GM19193 (cell line): ENCODE results near the gene BTBD9.

Experiments
- POLR2A ChIP-seq: IDR thresholded peaks from 4 replicates; pipeline ENCODE4 v1.6.1; 2011; ENCODE audit not compliant: insufficient read depth, insufficient read length; ENCODE audit errors: extremely low read depth

The BTBD9 gene

GRCh38 chr6:38348371-38348770 is 291.4 kb downstream of the BTBD9 start:
- TF ChIP-seq POLR2A: no peak

GRCh38 chr6:38346291-38347079 is 293.2 kb downstream of the BTBD9 start:
- no peak for TF ChIP-seq POLR2A

- no peak for TF ChIP-seq POLR2A
These were observed 294.1 kb downstream of the BTBD9 start for GRCh38 chr6:38345586-38345985.

- no peak for TF ChIP-seq POLR2A
These were observed 298.2 kb downstream of the BTBD9 start for GRCh38 chr6:38341496-38341895.

GRCh38 chr6:38339914-38340313 is 299.8 kb downstream of the BTBD9 start:
- TF ChIP-seq POLR2A: no peak

GRCh38 chr6:38337819-38338465 is 301.8 kb downstream of the BTBD9 start:
- TF ChIP-seq POLR2A: no peak

GRCh38 chr6:38336922-38337321 is 302.8 kb downstream of the BTBD9 start:
- TF ChIP-seq POLR2A: no peak

GRCh38 chr6:38326837-38327236 is 312.9 kb downstream of the BTBD9 start:
- no peak for TF ChIP-seq POLR2A

GRCh38 chr6:38323216-38323615 is 316.5 kb downstream of the BTBD9 start:
- no peak for TF ChIP-seq POLR2A

GRCh38 chr6:38322138-38322537 is 317.6 kb downstream of the BTBD9 start:
- TF ChIP-seq POLR2A: no peak

GRCh38 chr6:38320843-38321242 is 318.9 kb downstream of the BTBD9 start:
- no peak for TF ChIP-seq POLR2A

GRCh38 chr6:38320358-38320757 is 319.4 kb downstream of the BTBD9 start:
- no peak for TF ChIP-seq POLR2A

- TF ChIP-seq POLR2A: no peak
These were observed 320.2 kb downstream of the BTBD9 start for GRCh38 chr6:38319256-38320212.

- no peak for TF ChIP-seq POLR2A
These were observed 323.4 kb downstream of the BTBD9 start for GRCh38 chr6:38316099-38316868.

- TF ChIP-seq POLR2A: no peak
These were observed 328.5 kb downstream of the BTBD9 start for GRCh38 chr6:38311201-38311600.

GRCh38 chr6:38310061-38310460 is 329.7 kb downstream of the BTBD9 start:
- TF ChIP-seq POLR2A: no peak
